G401 (cell line): ENCODE measurements around the gene RAB1B. TPM values are rescaled to one million over a fixed set of nuclear protein-coding genes. Genes with fewer than 3 reads are reported as not detected.

Experiments used
- total RNA-seq: library from RNA; depleted of rRNA; stranded (reverse); fragments of >200 nt; shearing (Covaris generic); gene quantifications from 2 replicates; pipeline ENCODE4 v1.2.3, GENCODE V29; 2014; rRNA removed

The RAB1B gene
- total RNA-seq, 1 experiment from 2014 or later: 67.8 TPM

Other genes starting within 250 kb of the RAB1B start
- not detected in 2 replicates for gene CATSPER1, start 242.2 kb upstream of the RAB1B start, total RNA-seq
- not detected in 2 replicates for gene GAL3ST3, start 219.5 kb upstream of the RAB1B start, total RNA-seq
- gene SF3B2, start 216.3 kb upstream of the RAB1B start, total RNA-seq: 264 TPM in 2 replicates
- 10.5 and 23.2 TPM in 2 replicates for gene PACS1, start 198.4 kb upstream of the RAB1B start, total RNA-seq
- gene KLC2, start 10.9 kb upstream of the RAB1B start, total RNA-seq: 17.2 and 18.3 TPM in 2 replicates
- 4.4 and 12.4 TPM in 2 replicates for gene CNIH2, start 9.5 kb downstream of the RAB1B start, total RNA-seq
- 106 and 113 TPM in 2 replicates for gene YIF1A, start 20.5 kb downstream of the RAB1B start, total RNA-seq
- 2.8 TPM in 1 of 2 replicates, not detected in the other for gene TMEM151A, start 23.3 kb downstream of the RAB1B start, total RNA-seq
- 0.58 TPM in 1 of 2 replicates, not detected in the other for gene CD248, start 48.4 kb downstream of the RAB1B start, total RNA-seq
- 34.3 and 46.6 TPM in 2 replicates for gene RIN1, start 67.8 kb downstream of the RAB1B start, total RNA-seq
- gene BRMS1, start 76.5 kb downstream of the RAB1B start, total RNA-seq: 92.6 and 111 TPM in 2 replicates
- gene B4GAT1, start 79.0 kb downstream of the RAB1B start, total RNA-seq: 22.2 and 23.7 TPM in 2 replicates
- 1.9 and 3.0 TPM in 2 replicates for gene SLC29A2, start 103.1 kb downstream of the RAB1B start, total RNA-seq
- gene NPAS4, start 152.4 kb downstream of the RAB1B start, total RNA-seq: not detected in 2 replicates
- 129 and 148 TPM in 2 replicates for gene MRPL11, start 170.2 kb downstream of the RAB1B start, total RNA-seq
- 10.2 and 13.7 TPM in 2 replicates for gene PELI3, start 198.3 kb downstream of the RAB1B start, total RNA-seq
- gene DPP3, start 211.8 kb downstream of the RAB1B start, total RNA-seq: 140 and 160 TPM in 2 replicates
- gene BBS1, start 242.0 kb downstream of the RAB1B start, total RNA-seq: 42.5 and 55.8 TPM in 2 replicates